ENCODE measurements around the gene MAN1A1. TPM values are rescaled to one million over a fixed set of nuclear protein-coding genes. Genes with fewer than 3 reads are reported as not detected.

MAN1A1 gene
- total RNA-seq, 2 donors from 2014 or later, result 17.9 to 27.9 TPM

DNA sequence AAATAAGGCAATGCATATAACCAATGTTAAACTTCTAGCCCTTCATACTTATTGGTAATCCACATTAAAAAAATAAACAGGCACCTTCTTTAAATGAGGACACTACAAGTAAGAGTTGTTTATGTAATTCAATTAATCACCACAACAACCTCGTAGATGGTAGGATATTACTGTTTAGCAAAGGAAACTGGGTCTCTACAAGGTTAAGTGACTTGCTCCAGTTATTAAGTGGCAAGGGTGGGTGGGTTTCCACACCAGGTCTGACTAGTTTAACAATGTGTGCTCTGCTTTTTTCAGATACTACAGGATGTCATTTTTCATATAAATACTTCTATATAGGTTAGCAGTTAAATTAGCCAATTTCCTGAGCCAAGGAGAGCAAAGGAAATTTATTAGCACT, 129.1 kb downstream of the MAN1A1 start:
- no peaks in the 10 kb centered on the region for H3K4me1 ChIP-seq (replicated peaks)
- H3K36me3 ChIP-seq, result no peaks in the 10 kb centered on the region
- no peaks in the 10 kb centered on the region for H3K9me3 ChIP-seq
- no peak overlapping the region for H3K27ac ChIP-seq
- TF ChIP-seq POLR2A (IDR thresholded peaks at IDR 0.05) (no peak), POLR2AphosphoS5 (IDR thresholded peaks at IDR 0.05) (no peak)
- TF ChIP-seq, protein P1, sequence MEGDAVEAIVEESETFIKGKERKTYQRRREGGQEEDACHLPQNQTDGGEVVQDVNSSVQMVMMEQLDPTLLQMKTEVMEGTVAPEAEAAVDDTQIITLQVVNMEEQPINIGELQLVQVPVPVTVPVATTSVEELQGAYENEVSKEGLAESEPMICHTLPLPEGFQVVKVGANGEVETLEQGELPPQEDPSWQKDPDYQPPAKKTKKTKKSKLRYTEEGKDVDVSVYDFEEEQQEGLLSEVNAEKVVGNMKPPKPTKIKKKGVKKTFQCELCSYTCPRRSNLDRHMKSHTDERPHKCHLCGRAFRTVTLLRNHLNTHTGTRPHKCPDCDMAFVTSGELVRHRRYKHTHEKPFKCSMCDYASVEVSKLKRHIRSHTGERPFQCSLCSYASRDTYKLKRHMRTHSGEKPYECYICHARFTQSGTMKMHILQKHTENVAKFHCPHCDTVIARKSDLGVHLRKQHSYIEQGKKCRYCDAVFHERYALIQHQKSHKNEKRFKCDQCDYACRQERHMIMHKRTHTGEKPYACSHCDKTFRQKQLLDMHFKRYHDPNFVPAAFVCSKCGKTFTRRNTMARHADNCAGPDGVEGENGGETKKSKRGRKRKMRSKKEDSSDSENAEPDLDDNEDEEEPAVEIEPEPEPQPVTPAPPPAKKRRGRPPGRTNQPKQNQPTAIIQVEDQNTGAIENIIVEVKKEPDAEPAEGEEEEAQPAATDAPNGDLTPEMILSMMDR (IDR thresholded peaks at IDR 0.05), result no peak
- H3K27me3 ChIP-seq (replicated peaks; ENCODE audit: insufficient read depth), result no peaks in the 10 kb centered on the region
- no peak for DNase-seq (ENCODE audit: low spot score)
- intact Hi-C loops (cut with DNase I), result no loop called here
- WGBS, result 71% methylated on average over 1 of the region's 1 CpG
- H3K4me3 ChIP-seq, result no peak overlapping the region

DNA sequence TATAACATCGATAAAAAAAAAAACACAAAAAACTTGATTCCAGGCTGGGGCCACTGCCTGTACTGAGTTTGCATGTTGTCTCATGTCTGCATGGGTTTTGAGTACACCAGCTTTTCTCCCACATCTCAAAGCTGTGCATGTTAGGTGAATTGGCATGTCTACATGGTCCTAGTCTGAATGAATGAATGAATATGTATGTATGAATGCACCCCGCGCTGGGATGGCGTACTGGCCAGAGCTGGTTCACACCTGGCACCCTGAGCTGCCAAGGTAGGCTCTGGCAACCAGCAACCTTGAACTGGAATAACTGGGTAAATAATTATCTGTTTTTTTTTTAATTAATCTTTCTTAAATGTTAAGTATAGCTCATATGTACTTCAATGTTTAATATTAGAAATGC, 131.0 kb downstream of the MAN1A1 start:
- 75% methylated on average over 4 of the region's 4 CpGs for WGBS
- no peak for DNase-seq (ENCODE audit: low spot score)
- Histone ChIP-seq H3K4me3 (no peak overlapping the region), H3K36me3 (no peaks in the 10 kb centered on the region), H3K9me3 (no peaks in the 10 kb centered on the region), H3K27me3 (replicated peaks; ENCODE audit: insufficient read depth) (no peaks in the 10 kb centered on the region), H3K27ac (no peak overlapping the region), H3K4me1 (replicated peaks) (no peaks in the 10 kb centered on the region)
- intact Hi-C loops (cut with DNase I), result no loop called here
- TF ChIP-seq POLR2A (IDR thresholded peaks at IDR 0.05) (no peak), POLR2AphosphoS5 (IDR thresholded peaks at IDR 0.05) (no peak)
- TF ChIP-seq, protein P1 (IDR thresholded peaks at IDR 0.05), result no peak

DNA sequence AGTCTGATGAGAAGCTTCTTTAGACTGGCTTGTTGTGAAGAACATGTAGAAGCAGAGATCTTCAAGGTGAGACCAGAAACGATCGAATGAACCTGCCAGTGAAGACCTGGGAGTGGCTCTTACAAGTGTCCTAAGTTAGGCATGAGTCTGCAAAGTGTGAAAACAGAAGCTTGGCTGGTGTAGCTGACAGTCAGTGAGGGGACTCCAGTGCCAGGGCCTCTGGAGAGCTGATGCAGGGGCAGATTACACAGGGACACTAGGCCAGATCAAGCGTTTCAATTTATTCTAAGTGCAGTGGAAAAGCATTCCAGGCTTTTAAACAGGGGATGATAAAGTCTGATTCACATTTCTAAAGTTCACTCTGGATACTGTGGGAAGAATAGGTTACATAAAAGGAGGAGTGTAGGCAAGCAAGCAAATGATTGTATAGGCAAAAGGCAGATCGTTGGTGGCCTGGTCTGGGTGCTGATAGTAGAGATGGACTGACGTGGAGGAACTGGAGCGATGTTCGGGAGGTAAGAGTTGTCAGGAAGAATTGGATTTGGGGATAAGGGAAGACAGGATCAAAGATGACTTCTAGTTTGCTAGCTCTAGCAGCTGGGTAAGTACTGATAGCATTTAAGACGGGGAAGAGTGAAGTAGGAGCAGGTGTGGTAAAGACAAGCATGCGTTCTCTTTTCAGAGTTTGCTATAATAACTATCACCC, 133.5 kb downstream of the MAN1A1 start:
- WGBS, result 80% methylated on average over 9 of the region's 9 CpGs
- TF ChIP-seq, protein P1 (IDR thresholded peaks at IDR 0.05), result no peak
- no peak for TF ChIP-seq POLR2A (IDR thresholded peaks at IDR 0.05)
- no peak for TF ChIP-seq POLR2AphosphoS5 (IDR thresholded peaks at IDR 0.05)
- no peak for DNase-seq (ENCODE audit: low spot score)
- Histone ChIP-seq H3K9me3 (no peaks in the 10 kb centered on the region), H3K4me3 (no peak overlapping the region), H3K27me3 (replicated peaks; ENCODE audit: insufficient read depth) (no peaks in the 10 kb centered on the region), H3K4me1 (replicated peaks) (no peaks in the 10 kb centered on the region), H3K36me3 (no peaks in the 10 kb centered on the region), H3K27ac (no peak overlapping the region)
- intact Hi-C loops (cut with DNase I), result no loop called here

DNA sequence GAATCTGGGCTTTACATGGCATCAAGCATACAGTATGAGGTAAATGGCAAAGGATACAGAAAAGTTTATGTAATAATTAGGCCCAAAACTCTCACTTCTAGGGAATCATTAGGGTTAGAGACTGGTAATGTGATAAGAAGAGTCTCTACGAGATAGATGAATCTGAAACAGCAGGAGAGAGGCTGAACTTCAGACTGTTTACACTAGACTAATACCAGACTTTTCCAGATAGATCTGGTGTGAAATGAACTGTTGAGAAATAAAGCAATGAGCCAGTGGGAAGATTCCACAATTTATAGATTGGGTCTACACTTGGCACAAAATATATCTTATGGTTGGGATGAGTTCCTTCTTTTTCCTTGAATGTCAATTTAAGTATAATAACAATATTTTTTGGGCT, 134.3 kb downstream of the MAN1A1 start:
- Histone ChIP-seq H3K4me3 (no peak overlapping the region), H3K27me3 (replicated peaks; ENCODE audit: insufficient read depth) (no peaks in the 10 kb centered on the region), H3K27ac (no peak overlapping the region), H3K36me3 (no peaks in the 10 kb centered on the region), H3K9me3 (no peaks in the 10 kb centered on the region), H3K4me1 (replicated peaks) (no peaks in the 10 kb centered on the region)
- WGBS, result 70% methylated on average over 1 of the region's 1 CpG
- TF ChIP-seq POLR2AphosphoS5 (IDR thresholded peaks at IDR 0.05) (no peak), POLR2A (IDR thresholded peaks at IDR 0.05) (no peak)
- TF ChIP-seq, protein P1 (IDR thresholded peaks at IDR 0.05), result no peak
- intact Hi-C loops (cut with DNase I), result no loop called here
- no peak for DNase-seq (ENCODE audit: low spot score)

DNA sequence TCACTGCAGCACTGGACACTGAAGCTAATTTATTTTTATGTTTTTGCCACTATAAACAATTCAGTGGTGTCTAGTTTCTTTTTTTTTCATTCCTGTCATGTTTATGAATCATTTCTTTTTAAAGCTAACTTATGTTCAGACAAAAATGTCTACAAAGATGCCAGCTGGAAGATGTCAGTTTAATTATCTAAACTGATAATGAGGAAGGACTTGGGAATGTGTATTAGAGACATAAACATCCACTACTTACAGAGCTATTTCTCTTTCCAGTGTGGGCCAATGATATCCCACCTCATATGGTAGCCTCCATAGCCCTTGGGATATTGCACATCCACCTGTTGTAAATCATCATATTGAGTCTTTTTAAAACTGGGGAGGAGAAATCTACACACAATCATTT, 139.0 kb downstream of the MAN1A1 start:
- DNase-seq (ENCODE audit: low spot score), result no peak
- Histone ChIP-seq H3K4me3 (no peak overlapping the region), H3K9me3 (no peaks in the 10 kb centered on the region), H3K4me1 (replicated peaks) (no peaks in the 10 kb centered on the region), H3K36me3 (no peaks in the 10 kb centered on the region), H3K27me3 (replicated peaks; ENCODE audit: insufficient read depth) (no peaks in the 10 kb centered on the region), H3K27ac (no peak overlapping the region)
- TF ChIP-seq POLR2A (IDR thresholded peaks at IDR 0.05) (no peak), POLR2AphosphoS5 (IDR thresholded peaks at IDR 0.05) (no peak)
- TF ChIP-seq, protein P1 (IDR thresholded peaks at IDR 0.05), result no peak
- intact Hi-C loops (cut with DNase I), result no loop called here

Measured in prostate gland (tissue), 2 donors.